ENCODE results near the gene LPP.

GRCh38 chr3:188421151-188421821 lies 267.3 kb downstream of the LPP start:
- no peak for TF ChIP-seq CTCF (IDR thresholded peaks at IDR 0.05)
- TF ChIP-seq ZFX (IDR thresholded peaks at IDR 0.05; ENCODE audit: borderline replicate concordance) = no peak

All from 22Rv1 (cell line).